K562 (cell line): ENCODE results near the gene ABCF3. TPM values are rescaled to one million over a fixed set of nuclear protein-coding genes. Genes with fewer than 3 reads are reported as not detected.
A peak's percentile ranks its signal among the peaks of the same experiment; 100 is the strongest.

Source experiments
- BRD9 ChIP-seq: fragments of 450-650 bp; IDR thresholded peaks from 2 replicates; pipeline ENCODE4 v1.6.1; 2018; ENCODE audit warnings: low read depth; ENCODE audit not compliant: partially characterized antibody
- CC2D1A ChIP-seq: fragments of 450-650 bp; IDR thresholded peaks from 2 replicates; pipeline ENCODE4 v1.6.1; 2017; ENCODE audit warnings: mild to moderate bottlenecking
- CREB5 ChIP-seq: fragments of 250-450 bp; sonication (Bioruptor Pico); IDR thresholded peaks from 2 replicates; pipeline ENCODE4 v1.5.0; 2020; ENCODE audit warnings: mild to moderate bottlenecking
- CREM ChIP-seq: IDR thresholded peaks from 2 replicates; pipeline ENCODE4 v1.6.1; 2014; ENCODE audit warnings: antibody characterized with exemption, low read depth
- ELF1 ChIP-seq: fragments of 200-800 bp; sonication (Bioruptor generic); IDR thresholded peaks from 2 replicates; pipeline ENCODE4 v1.6.1; 2016; ENCODE audit warnings: missing genetic modification characterization, missing compliant biosample characterization
- MTF1 ChIP-seq: fragments of 250-450 bp; sonication (Bioruptor Pico); IDR thresholded peaks from 2 replicates; pipeline ENCODE4 v1.9.0; 2021; ENCODE audit warnings: moderate library complexity, mild to moderate bottlenecking, inconsistent platforms, borderline replicate concordance
- PCBP1 ChIP-seq: fragments of 200-400 bp; formaldehyde crosslinking; IDR thresholded peaks from 2 replicates; pipeline ENCODE4 v1.6.1; 2018; ENCODE audit warnings: mild to moderate bottlenecking, low read depth, low read length; ENCODE audit not compliant: poor library complexity, severe bottlenecking
- PHF20 ChIP-seq: fragments of 450-650 bp; IDR thresholded peaks from 2 replicates; pipeline ENCODE4 v1.6.1; 2018; ENCODE audit not compliant: partially characterized antibody
- RBBP5 ChIP-seq: fragments of 200-600 bp; sonication (generic); IDR thresholded peaks from 2 replicates; pipeline ENCODE4 v1.6.1; 2012; ENCODE audit warnings: borderline replicate concordance, mild to moderate bottlenecking, low read length, control low read depth, inconsistent platforms; ENCODE audit not compliant: insufficient read depth, poor library complexity, severe bottlenecking
- RBM25 ChIP-seq: fragments of 200-400 bp; formaldehyde crosslinking; IDR thresholded peaks from 2 replicates; pipeline ENCODE4 v1.6.1; 2018; ENCODE audit warnings: low read length, low read depth, moderate library complexity; ENCODE audit not compliant: severe bottlenecking
- SMARCC2 ChIP-seq: fragments of 450-650 bp; IDR thresholded peaks from 2 replicates; pipeline ENCODE4 v1.6.1; 2017; ENCODE audit warnings: antibody characterized with exemption, moderate library complexity, mild to moderate bottlenecking, low read depth
- THRAP3 ChIP-seq: fragments of 450-650 bp; IDR thresholded peaks from 2 replicates; pipeline ENCODE4 v1.6.1; 2016; ENCODE audit warnings: mild to moderate bottlenecking, inconsistent platforms, borderline replicate concordance
- THRB ChIP-seq: fragments of 450-650 bp; formaldehyde crosslinking; conservative IDR thresholded peaks from 2 replicates; pipeline ENCODE4 v1.4.0; 2022; ENCODE audit warnings: mild to moderate bottlenecking, missing genetic modification characterization
- TRIM28 ChIP-seq: fragments of 450-650 bp; IDR thresholded peaks from 2 replicates; pipeline ENCODE4 v1.6.1; 2017
- ZNF133 ChIP-seq: fragments of 250-450 bp; sonication (Bioruptor Pico); IDR thresholded peaks from 2 replicates; pipeline ENCODE4 v1.4.0; 2020; ENCODE audit warnings: mild to moderate bottlenecking
- ZNF407 ChIP-seq: fragments of 450-650 bp; IDR thresholded peaks from 2 replicates; pipeline ENCODE4 v1.6.1; 2016; ENCODE audit warnings: low read depth
- ZNF561 ChIP-seq: fragments of 450-650 bp; formaldehyde crosslinking; conservative IDR thresholded peaks from 2 replicates; pipeline ENCODE4 v1.4.0; 2020; ENCODE audit warnings: mild to moderate bottlenecking, moderate library complexity
- ZNF764 ChIP-seq: fragments of 250-450 bp; sonication (Bioruptor Pico); IDR thresholded peaks from 2 replicates; pipeline ENCODE4 v1.4.0; 2020; ENCODE audit warnings: low read depth, mild to moderate bottlenecking, moderate library complexity
- polyA plus RNA-seq, 8 experiments: library from polyadenylated mRNA; depleted of rRNA in 4 of 8; stranded (reverse) in 5 of 8; unstranded in 3 of 8; fragments of >200 nt; fragmentation: Nextera tagmentation in 2 of 8; fragmentation: Illumina TruSeq in 1 of 8; extraction: Ambion mirVana in 2 of 8; extraction: Trizol in 1 of 8; gene quantifications; 2 replicates each; pipeline versions ENCODE4 v1.2.1 to v1.2.3, GENCODE V29; 2011 to 2014; ENCODE audit warnings: inconsistent platforms in 1 of 8, missing spikeins in 1 of 8
- total RNA-seq, 7 experiments: library from RNA; depleted of rRNA in 6 of 7; stranded (reverse); fragments of >200 nt in 6 of 7; fragmentation: Illumina TruSeq in 2 of 7; extraction: Trizol in 2 of 7; gene quantifications; 2 replicates each; pipeline versions ENCODE4 v1.2.1 to v1.2.3, GENCODE V29; 2011 to 2021; ENCODE audit warnings: low replicate concordance in 1 of 7

ABCF3 gene
- total and polyA plus RNA-seq, 9 of the 15 experiments (the other 6 are each of a cell fraction or from before 2014, with no cell fraction given), result 6.7 to 77.9 (median 45.1) TPM

GRCh38 chr3:184174646-184175492 is 11.1 kb upstream of the ABCF3 start, which contains the start of gene AP2M1 (continued):
- TF ChIP-seq ZNF407 (no peak), SMARCC2 (no peak), ZNF764 (CRISPR knock-in tag) (no peak), TRIM28 (no peak), THRAP3 (no peak), MTF1 (no peak), ELF1 (tag) (peak; percentile 83), CREB5 (no peak), THRB (no peak), CC2D1A (no peak), RBM25 (no peak), BRD9 (no peak), PHF20 (no peak), ZNF133 (no peak), RBBP5 (peak; percentile 90), CREM (peak; percentile 81), PCBP1 (peak; percentile 43), ZNF561 (CRISPR knock-in tag) (no peak)
